ENCODE data around the gene ITSN1. TPM values are rescaled to one million over a fixed set of nuclear protein-coding genes. Genes with fewer than 3 reads are reported as not detected.
"Not testable (repeated sequence)": the region's sequence is repeated elsewhere in the genome, so short reads cannot be mapped to it uniquely, and the experiment has no call there.

ITSN1 gene
- polyA plus RNA-seq, 12 donors = 29.8 to 65.1 (median 37.2) TPM; not detected in 1

DNA sequence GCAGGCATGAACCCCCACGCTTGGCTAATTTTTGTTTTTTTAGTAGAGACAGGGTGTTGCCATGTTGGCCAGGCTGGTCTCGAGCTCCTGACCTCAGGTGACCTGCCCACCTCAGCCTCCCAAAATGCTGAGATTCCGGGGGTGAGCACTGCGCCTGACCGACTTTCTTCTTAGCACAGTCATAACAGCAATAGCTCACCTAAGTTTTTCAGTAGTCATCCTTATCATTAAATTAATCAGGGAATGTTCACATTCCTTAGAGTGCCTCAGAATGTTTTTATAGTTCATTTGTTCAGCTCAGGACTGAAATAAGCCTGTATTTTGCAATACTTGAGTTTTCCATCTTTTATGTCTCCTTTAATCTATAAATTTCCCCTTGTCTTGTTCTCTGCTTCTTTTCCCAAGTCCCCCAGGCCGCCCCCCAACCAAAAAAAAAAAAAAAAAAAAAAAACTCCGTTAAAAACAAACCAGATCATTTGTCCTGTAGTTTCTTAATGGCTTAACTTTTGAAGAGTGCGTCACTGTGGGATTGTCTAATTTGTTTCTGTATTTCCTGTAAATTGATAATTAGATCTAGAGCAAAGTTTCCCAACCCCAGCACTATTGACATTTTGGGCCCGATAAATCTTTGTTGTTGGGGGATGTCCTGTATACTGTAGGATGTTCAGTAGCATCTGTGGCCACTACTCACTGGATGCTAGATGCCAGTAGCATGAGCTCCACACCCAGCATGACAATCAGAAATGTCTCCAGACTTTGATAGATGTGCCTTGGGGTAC lies 120.7 kb downstream of the ITSN1 start:
- no peak for DNase-seq

DNA sequence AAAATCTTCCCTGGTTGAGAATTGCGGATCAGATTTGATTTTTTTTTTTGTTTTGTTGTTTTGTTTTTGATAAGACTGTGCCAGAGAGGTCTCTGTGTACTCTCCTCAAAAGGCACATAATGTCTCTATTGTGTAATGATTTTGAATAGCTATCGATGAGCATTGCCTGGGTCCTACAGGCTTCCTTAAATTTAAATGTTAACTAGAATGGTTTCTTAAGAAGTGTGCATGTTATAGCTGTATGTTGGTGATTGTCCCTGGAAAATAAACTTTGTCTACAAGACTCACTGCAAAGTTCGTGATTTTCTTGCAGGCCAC lies 121.2 kb downstream of the ITSN1 start:
- no peak for DNase-seq

DNA sequence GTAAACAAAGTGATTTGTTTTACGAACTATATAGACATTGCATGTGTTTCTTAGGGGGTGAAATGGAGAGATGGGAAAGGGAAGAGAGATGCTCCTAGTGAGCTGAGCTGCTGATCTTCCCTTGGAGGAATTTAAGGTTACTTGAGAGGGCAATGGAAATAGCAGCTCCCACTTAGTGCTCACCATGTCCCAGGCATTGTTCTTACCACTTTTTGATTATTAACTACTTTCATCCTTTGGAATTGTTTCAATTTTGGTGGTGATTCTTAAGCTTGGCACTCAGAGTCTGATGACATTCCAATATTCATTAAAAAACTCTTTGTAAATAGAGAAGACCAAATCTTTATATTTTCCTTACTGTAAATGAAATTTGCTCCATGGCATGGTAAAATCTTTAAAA lies 124.9 kb downstream of the ITSN1 start:
- no peak for DNase-seq

DNA sequence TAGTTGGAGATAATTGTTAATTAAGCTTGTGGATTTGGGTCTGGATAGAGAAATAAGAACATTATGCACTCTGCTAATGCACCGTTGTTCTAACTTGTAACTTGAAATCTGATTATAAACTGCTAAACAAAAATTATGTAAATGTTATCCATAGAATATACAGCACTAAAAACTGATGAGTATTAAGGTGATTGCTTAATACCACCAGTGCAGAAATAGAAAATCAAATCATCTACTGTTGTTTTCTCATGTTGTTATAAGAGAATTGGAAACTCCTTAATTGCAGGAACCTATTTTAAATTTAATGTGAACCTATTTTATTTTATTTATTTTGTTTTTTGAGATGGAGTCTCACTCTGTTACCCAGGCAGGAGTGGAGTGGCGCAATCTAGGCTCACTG lies 125.7 kb downstream of the ITSN1 start:
- DNase-seq = no peak

DNA sequence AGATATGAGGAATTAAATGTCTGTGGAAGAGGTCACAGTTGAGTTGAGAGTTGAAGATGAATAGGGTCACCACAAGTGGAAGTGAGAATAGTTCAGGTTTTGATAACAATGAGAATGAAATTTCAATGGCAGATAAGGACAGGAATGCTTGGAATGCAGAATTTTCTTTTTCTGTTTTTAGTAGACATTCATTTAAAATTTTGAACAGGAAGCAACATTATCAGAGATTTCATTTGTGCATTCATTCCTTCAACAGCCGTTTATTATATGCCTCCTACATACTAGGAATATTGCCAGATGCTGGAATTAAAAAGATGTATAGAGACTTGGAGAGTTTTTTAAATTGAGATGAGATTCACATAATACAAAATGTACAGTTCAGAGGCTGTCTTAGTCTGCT lies 126.8 kb downstream of the ITSN1 start:
- no peak for DNase-seq

- no peak for DNase-seq
Measured at GRCh38 chr21:33770542-33770941, 128.2 kb downstream of the ITSN1 start.

DNA sequence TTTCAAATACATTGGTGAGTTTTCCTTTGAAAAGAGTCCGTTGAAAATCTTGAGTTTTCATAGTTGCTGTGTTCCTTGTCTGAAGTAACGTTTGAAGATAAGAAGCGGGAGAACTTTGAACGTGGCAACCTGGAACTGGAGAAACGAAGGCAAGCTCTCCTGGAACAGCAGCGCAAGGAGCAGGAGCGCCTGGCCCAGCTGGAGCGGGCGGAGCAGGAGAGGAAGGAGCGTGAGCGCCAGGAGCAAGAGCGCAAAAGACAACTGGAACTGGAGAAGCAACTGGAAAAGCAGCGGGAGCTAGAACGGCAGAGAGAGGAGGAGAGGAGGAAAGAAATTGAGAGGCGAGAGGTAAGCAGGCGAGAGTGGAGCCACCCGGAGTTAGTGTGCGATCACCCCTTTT lies 129.7 kb downstream of the ITSN1 start:
- DNase-seq = no peak

DNA sequence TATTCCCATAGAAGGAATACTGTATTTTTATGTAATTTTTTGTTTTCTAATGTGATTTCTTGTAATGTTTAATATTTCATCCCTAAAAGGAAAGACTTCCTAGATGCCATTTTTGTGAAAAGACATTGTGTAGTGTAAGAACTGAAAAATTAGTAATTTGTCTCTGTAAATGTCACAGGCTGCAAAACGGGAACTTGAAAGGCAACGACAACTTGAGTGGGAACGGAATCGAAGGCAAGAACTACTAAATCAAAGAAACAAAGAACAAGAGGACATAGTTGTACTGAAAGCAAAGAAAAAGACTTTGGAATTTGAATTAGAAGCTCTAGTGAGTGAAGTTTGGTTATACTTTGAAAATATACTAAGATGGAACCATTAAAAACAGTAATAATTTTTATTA lies 132.2 kb downstream of the ITSN1 start:
- no peak for DNase-seq

GRCh38 chr21:33775100-33775828 lies 133.0 kb downstream of the ITSN1 start:
- DNase-seq = no peak

- DNase-seq = no peak
Measured at GRCh38 chr21:33780631-33781030, 138.3 kb downstream of the ITSN1 start.

- no peak for DNase-seq
Measured at GRCh38 chr21:33781121-33781520, 138.8 kb downstream of the ITSN1 start.

GRCh38 chr21:33783187-33783979 lies 141.1 kb downstream of the ITSN1 start:
- no peak for DNase-seq

DNA sequence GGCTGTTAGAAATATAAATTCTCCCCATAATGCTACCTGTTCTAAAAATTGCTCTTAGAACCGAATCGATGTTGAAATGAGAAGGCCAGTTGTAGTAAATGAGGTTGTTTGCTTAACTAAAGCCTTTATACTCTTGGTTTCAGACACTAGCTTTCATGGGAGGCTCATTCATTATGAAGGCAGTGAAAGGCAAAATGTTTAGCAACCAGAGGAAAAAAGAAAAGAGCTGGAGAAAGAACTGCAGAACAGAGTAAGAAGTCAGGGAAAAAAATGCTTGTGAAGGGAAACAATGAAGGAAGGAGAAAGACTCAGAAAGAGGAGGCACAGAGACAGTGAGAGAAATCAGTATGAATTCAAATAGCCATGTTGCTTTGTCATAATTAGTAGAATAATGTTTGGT lies 145.1 kb downstream of the ITSN1 start:
- no peak for DNase-seq

- DNase-seq = not testable (repeated sequence)
Measured at GRCh38 chr21:33788438-33788837, 146.1 kb downstream of the ITSN1 start.

DNA sequence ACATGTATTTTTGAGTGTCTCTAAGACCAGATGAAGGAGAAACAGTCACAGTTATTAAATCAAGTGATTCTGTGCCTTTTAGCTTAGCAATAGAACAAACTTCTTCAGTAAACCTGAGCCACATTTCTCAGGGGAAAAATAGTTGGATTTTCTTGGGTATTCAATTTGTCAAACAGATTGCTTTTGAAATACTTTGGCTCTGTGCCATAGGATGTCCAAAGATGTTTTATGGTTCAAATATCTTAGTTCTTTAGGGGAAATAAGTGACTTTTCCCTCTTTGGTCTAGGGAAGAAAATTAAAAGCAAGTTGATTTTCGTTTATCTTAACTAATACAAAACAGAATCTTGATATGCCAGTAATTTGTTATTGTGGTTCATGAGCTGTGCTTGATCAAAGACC lies 147.4 kb downstream of the ITSN1 start:
- DNase-seq = no peak

DNA sequence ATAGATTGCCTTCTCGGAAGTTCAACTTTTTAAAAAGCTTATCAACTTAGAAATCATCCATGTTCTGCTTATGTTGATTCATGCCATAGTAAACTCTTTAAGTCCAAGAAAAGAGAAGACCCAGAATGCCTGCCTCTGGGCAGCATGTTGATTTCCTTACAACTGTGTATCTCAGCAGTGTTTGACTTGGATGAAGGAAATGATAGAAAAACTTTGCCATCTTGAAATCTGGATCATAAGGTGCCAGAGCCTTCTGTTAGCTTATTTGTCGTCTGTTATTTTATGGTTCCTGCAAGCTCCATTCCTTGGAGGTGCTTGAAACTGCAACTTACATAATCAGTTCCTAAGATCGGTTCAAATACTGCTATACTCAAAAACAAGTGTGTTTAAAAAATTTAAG lies 148.8 kb downstream of the ITSN1 start:
- no peak for DNase-seq

- DNase-seq = no peak
Measured at GRCh38 chr21:33794596-33794995, 152.3 kb downstream of the ITSN1 start.

- DNase-seq = no peak
Measured at GRCh38 chr21:33797565-33797964, 155.3 kb downstream of the ITSN1 start.

GRCh38 chr21:33799378-33800090 lies 157.2 kb downstream of the ITSN1 start:
- DNase-seq = no peak

GRCh38 chr21:33800753-33801423 lies 158.6 kb downstream of the ITSN1 start:
- no peak for DNase-seq
